SU-DHL-6 (cell line): ENCODE results near the gene IRF2.

Source experiments
- H2AFZ ChIP-seq: fragments of 200-600 bp; sonication (generic); 2 replicates; pipeline ENCODE4 v1.6.1; 2014; ENCODE audit warnings: low read depth, mild to moderate bottlenecking, moderate library complexity, mixed read lengths, antibody characterized with exemption, low read length; ENCODE audit not compliant: severe bottlenecking
- H3F3A ChIP-seq: fragments of 200-600 bp; shearing (Covaris generic); 2 replicates; pipeline ENCODE4 v1.6.0; 2016; ENCODE audit warnings: antibody characterized with exemption, mild to moderate bottlenecking; ENCODE audit not compliant: insufficient read depth
- H3K27ac ChIP-seq: fragments of 200-600 bp; sonication (generic); 2 replicates; pipeline ENCODE4 v1.5.1; 2016; ENCODE audit warnings: low read depth, mild to moderate bottlenecking, low read length, moderate library complexity, mixed read lengths
- H3K27me3 ChIP-seq: fragments of 200-600 bp; sonication (generic), shearing (Covaris generic); 2 replicates; pipeline ENCODE4 v1.6.0; 2014; ENCODE audit warnings: mild to moderate bottlenecking, low read length
- H3K36me3 ChIP-seq: fragments of 200-600 bp; sonication (generic); 2 replicates; pipeline ENCODE4 v1.6.1; 2014; ENCODE audit warnings: mild to moderate bottlenecking, low read length, mixed read lengths
- H3K4me2 ChIP-seq: fragments of 300-600, 200-600 bp; shearing (Covaris generic), sonication (generic); 2 replicates; pipeline ENCODE4 v1.6.0; 2014; ENCODE audit warnings: low read length, low read depth, mild to moderate bottlenecking; ENCODE audit not compliant: poor library complexity, severe bottlenecking
- H3K4me3 ChIP-seq: fragments of 200-600 bp; sonication (generic); 2 replicates; pipeline ENCODE4 v1.5.1; 2014; ENCODE audit warnings: antibody characterized with exemption, low read length, mild to moderate bottlenecking, mixed read lengths; ENCODE audit not compliant: insufficient read depth, poor library complexity, severe bottlenecking
- H3K79me2 ChIP-seq: fragments of 200-600 bp; sonication (generic); 2 replicates; pipeline ENCODE4 v1.6.1; 2014; ENCODE audit warnings: mild to moderate bottlenecking, low read length, moderate library complexity; ENCODE audit not compliant: insufficient read depth
- H3K9ac ChIP-seq: fragments of 200-600 bp; sonication (generic); 2 replicates; pipeline ENCODE4 v1.7.0; 2014; ENCODE audit warnings: mild to moderate bottlenecking, low read length
- H3K9me2 ChIP-seq: fragments of 200-600 bp; sonication (generic); replicated peaks from 2 replicates; pipeline ENCODE4 v1.6.1; 2014; ENCODE audit warnings: low read length; ENCODE audit not compliant: insufficient read depth
- H3K9me3 ChIP-seq: fragments of 200-600 bp; sonication (generic); 2 replicates; pipeline ENCODE4 v1.6.1; 2014; ENCODE audit warnings: low read length, mixed read lengths; ENCODE audit not compliant: insufficient read depth
- H4K20me1 ChIP-seq: fragments of 200-600 bp; sonication (generic); 2 replicates; pipeline ENCODE4 v1.6.1; 2014; ENCODE audit warnings: low read depth, mild to moderate bottlenecking, antibody characterized with exemption, low read length, moderate library complexity, mixed read lengths
- EZH2phosphoT487 ChIP-seq: fragments of 200-600 bp; sonication (generic), shearing (Covaris generic); conservative IDR thresholded peaks from 2 replicates; pipeline ENCODE4 v1.6.1; 2018; ENCODE audit warnings: mild to moderate bottlenecking, antibody characterized with exemption, low read length, moderate library complexity, mixed read lengths
- TF ChIP-seq, protein P1 (sequence below): fragments of 200-600 bp; sonication (generic); IDR thresholded peaks from one replicate; pipeline ENCODE4 v1.5.1; 2017; ENCODE audit warnings: antibody characterized with exemption, mild to moderate bottlenecking, low read length, moderate library complexity; ENCODE audit not compliant: insufficient read depth, poor library complexity, severe bottlenecking

IRF2 gene

DNA sequence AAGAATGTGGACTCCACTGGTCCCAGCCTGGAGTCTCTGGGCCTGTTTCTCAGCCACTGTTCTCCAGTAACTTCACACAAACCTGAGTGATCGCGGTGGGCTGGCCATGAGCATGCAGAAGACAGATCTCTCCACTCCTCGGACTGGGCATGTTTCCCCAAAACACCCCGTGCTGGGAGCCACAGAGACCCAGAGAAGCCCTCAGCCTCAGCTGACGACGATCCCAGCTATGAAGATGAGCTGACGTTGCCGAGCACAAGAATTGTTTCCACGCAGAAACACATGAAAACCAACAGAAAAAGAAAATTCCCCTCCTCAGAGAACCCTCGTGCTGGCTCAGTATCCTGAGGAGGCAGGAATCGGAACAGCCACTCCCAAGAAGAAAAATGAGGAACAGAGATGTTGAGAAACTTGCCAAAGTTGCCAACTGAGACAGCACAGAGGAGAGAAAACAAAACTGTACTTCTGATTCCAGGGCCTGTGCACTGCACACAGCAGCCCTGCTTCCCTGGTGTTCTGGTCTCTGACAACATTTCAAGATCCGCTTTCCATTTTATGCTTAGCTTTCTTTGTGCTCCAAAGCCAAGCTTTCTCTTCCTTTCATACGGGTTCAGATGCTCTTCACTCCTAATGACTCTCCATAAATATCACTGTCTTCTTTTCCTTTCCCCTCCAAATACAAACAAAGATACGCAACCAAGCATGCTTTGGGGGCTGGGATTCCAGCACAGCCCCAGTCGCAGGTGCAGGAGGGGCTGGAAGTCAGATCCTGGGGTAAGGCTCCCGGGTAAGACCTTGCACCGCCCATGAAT, 81.4 kb downstream of the IRF2 start:
- H3K36me3 ChIP-seq: peaks cover 6% of the 10 kb centered on the region; the same call in 1 of the 2 replicates
- TF ChIP-seq EZH2phosphoT487: no peak
- TF ChIP-seq, protein P1, sequence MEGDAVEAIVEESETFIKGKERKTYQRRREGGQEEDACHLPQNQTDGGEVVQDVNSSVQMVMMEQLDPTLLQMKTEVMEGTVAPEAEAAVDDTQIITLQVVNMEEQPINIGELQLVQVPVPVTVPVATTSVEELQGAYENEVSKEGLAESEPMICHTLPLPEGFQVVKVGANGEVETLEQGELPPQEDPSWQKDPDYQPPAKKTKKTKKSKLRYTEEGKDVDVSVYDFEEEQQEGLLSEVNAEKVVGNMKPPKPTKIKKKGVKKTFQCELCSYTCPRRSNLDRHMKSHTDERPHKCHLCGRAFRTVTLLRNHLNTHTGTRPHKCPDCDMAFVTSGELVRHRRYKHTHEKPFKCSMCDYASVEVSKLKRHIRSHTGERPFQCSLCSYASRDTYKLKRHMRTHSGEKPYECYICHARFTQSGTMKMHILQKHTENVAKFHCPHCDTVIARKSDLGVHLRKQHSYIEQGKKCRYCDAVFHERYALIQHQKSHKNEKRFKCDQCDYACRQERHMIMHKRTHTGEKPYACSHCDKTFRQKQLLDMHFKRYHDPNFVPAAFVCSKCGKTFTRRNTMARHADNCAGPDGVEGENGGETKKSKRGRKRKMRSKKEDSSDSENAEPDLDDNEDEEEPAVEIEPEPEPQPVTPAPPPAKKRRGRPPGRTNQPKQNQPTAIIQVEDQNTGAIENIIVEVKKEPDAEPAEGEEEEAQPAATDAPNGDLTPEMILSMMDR: no peak
- H3F3A ChIP-seq: peaks cover 1% of the 10 kb centered on the region; the same call in 1 of the 2 replicates
- H3K4me3 ChIP-seq: no peak overlapping the region
- no peaks in the 10 kb centered on the region for H3K9me2 ChIP-seq
- H2AFZ ChIP-seq: no peak overlapping the region
- no peaks in the 10 kb centered on the region for H3K79me2 ChIP-seq
- H3K9ac ChIP-seq: no peak overlapping the region
- no peak overlapping the region for H3K27ac ChIP-seq
- no peak overlapping the region for H3K4me2 ChIP-seq
- no peaks in the 10 kb centered on the region for H4K20me1 ChIP-seq
- no peaks in the 10 kb centered on the region for H3K9me3 ChIP-seq
- no peaks in the 10 kb centered on the region for H3K27me3 ChIP-seq

DNA sequence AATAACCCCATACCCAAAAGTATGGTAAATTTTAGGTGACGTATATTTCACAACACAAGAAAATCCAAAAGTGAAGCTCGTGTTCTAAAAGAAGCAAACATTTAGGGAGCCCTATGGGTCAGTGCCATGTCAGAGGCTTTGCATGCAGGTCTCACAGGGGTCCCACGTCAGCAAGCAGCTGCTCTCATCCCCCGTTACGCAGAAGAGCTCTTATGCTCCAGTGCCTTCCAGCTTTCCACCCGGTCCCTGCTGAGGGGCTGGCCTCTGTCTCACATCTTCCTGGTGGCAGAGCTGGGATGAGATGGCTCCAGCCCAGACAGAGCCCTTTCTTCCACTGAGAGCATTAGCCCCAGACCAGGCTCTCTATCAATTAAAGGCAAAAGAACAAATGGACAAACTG, 82.0 kb downstream of the IRF2 start:
- no peaks in the 10 kb centered on the region for H4K20me1 ChIP-seq
- no peaks in the 10 kb centered on the region for H3K9me3 ChIP-seq
- H3K36me3 ChIP-seq: peaks cover 4% of the 10 kb centered on the region; the same call in 1 of the 2 replicates
- no peaks in the 10 kb centered on the region for H3K79me2 ChIP-seq
- no peaks in the 10 kb centered on the region for H3K9me2 ChIP-seq
- no peak overlapping the region for H3K4me3 ChIP-seq
- no peak overlapping the region for H2AFZ ChIP-seq
- no peak overlapping the region for H3K4me2 ChIP-seq
- TF ChIP-seq EZH2phosphoT487: no peak
- TF ChIP-seq, protein P1: no peak
- no peak overlapping the region for H3K27ac ChIP-seq
- H3F3A ChIP-seq: peaks cover 3% of the 10 kb centered on the region; the same call in 1 of the 2 replicates
- no peak overlapping the region for H3K9ac ChIP-seq
- H3K27me3 ChIP-seq: no peaks in the 10 kb centered on the region

DNA sequence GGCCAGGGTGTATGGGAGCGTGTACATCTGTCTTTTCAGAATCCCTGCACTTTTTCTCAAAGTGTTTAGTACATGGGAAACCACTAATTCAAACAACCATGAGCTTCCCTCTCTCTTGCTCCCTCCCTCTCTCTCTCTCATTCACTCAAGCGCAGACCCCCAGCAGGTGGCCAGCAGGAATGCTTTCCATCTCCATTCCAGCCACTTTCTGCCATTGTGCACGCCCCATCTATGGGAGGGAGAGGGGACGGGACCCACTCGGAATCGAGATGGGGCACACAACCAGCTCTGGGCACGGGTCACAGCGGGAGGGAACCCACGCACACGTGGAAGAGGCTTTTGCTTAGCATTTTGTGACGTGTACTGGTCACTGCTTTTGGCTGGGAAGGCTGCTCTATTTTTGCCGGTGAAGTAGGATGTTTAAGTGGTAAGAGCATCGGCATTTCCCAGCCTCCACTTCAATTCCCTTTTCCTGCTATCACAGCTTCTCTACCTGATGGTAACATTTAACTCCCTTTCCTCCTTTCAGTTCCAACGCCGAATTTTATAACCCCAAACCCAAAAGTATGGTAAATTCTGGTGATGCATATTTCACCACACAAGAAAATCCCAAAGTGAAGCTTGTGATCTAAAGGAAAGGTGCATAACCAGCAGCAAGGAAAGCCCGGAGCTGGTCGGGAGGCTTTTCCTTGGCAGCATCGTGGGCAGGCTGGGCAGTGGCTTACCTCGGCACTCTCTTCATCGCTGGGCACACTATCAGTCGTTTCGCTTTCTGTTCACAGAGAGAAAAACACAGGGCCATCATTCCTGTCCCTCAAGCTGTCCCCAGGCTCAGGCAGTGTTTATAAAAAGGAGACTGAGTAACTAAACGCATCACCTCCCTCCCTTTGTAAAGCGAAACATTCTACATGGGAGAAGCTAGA, 84.1 kb downstream of the IRF2 start:
- no peak overlapping the region for H3K9ac ChIP-seq
- H3K9me3 ChIP-seq: no peaks in the 10 kb centered on the region
- H3K4me2 ChIP-seq: no peak overlapping the region
- H2AFZ ChIP-seq: no peak overlapping the region
- no peak overlapping the region for H3K4me3 ChIP-seq
- H4K20me1 ChIP-seq: no peaks in the 10 kb centered on the region
- H3K79me2 ChIP-seq: no peaks in the 10 kb centered on the region
- no peaks in the 10 kb centered on the region for H3K9me2 ChIP-seq
- TF ChIP-seq EZH2phosphoT487: no peak
- TF ChIP-seq, protein P1: no peak
- 0 out of 2 replicates have a peak, but pooled peaks cover 3% of the 10 kb centered on the region for H3K36me3 ChIP-seq
- H3K27me3 ChIP-seq: no peaks in the 10 kb centered on the region
- no peak overlapping the region for H3K27ac ChIP-seq
- 0 out of 2 replicates have a peak, but pooled peaks cover 3% of the 10 kb centered on the region for H3F3A ChIP-seq
